Measurements from ENCODE around the gene BLVRA. TPM values are rescaled to one million over a fixed set of nuclear protein-coding genes. Genes with fewer than 3 reads are reported as not detected.

BLVRA gene
- total and polyA plus RNA-seq, 10 of the 15 experiments (the other 5 are each of a cell fraction or from before 2014, with no cell fraction given) = 63.3 to 198 (median 102) TPM

- no peak for TF ChIP-seq SMARCA5 (IDR thresholded peaks at IDR 0.05)
- TF ChIP-seq IRF4 (IDR thresholded peaks at IDR 0.05; ENCODE audit: low read depth, low read length) = no peak
- TF ChIP-seq SMAD5 (IDR thresholded peaks at IDR 0.05; ENCODE audit: low read depth) = no peak
Measured at GRCh38 chr7:43781726-43782607, 23.5 kb downstream of the BLVRA start (continued).

DNA sequence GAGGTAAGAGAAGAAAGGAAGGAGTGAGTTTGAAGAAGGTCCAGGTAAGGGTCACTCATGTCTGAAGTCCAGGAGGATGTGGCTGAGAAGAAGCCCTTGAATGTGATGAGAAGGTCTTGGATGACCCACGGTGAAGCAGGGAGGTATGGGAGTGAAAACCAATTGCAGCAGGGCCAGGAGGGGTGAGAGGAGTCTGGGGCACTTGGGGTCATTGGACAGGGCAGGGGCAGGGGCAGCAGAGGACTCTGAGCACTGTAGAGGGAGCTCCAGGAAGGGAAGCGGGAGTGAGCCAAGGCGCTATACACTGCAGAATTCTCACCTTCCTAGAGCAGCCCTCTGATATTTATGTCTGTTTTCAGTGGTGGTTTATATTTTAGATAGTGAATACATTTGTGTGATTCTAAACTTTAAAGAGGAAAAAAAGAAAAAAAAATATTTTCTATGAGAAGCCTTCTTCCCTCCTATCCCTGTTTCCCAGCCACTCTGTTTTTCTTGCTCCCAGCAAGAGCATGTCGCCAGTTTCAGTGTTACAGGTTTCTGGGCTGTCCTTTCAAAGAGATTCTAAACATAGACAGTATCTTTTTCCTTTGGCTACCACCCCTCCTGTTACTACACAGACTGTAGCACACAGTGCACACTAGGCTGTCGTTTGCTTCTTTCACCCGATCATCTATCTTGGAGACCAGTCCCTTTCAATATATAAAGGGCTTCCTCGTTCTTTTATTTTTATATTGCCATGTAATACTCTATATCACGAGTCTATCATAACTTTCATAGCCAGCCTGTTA, 24.5 kb downstream of the BLVRA start:
- intact Hi-C loops (cut with micrococcal nuclease; ENCODE audit: unreplicated experiment) (no loop called here), in situ Hi-C loops (cut with MboI) (no loop called here)
- H3K4me2 ChIP-seq (ENCODE audit: control insufficient read depth, insufficient read depth) = no peak overlapping the region
- H2AFZ ChIP-seq (ENCODE audit: control insufficient read depth, low read depth, low read length) = no peak overlapping the region
- no peaks in the 10 kb centered on the region for H3K9me3 ChIP-seq (replicated peaks; ENCODE audit: control insufficient read depth, insufficient read depth, low read length)
- FAIRE-seq (no peak), DNase-seq (ENCODE audit: low read depth, low spot score) (no peak), ATAC-seq (no peak)
- peaks cover 3 to 7% of the 10 kb centered on the region in 2 experiments; a peak in 3 of 4 replicates for H3K36me3 ChIP-seq (ENCODE audit: control insufficient read depth in 2 of 2, insufficient read depth in 2 of 2, low read length in 1 of 2)
- ChIA-PET RAD21 (ENCODE audit: unreplicated experiment) (interaction anchor here (1.7 to 4.7 kb wide), 6 partner anchors 18 to 200 kb away, joined by 6 to 40 read pairs (median 22); partner anchors contain the start of genes BLVRA, COA1 and STK17A), CTCF (interaction anchor here (0.6 to 5.4 kb wide), 5 partner anchors 20 to 200 kb away, joined by 3 to 36 read pairs (median 5); partner anchors contain the start of gene STK17A), POLR2A (interaction anchor here (2.1 kb wide), 1 partner anchor 23 kb away, joined by 8 read pairs; no protein-coding TSS in a partner anchor), SMC1A (ENCODE audit: uncharacterized antibody, unreplicated experiment) (interaction anchor here (0.8 to 4.9 kb wide), 6 partner anchors 16 to 200 kb away, joined by 3 to 37 read pairs (median 16); partner anchors contain the start of genes COA1 and STK17A)
- 90% methylated on average over 8 of the region's 8 CpGs for WGBS (ENCODE audit: insufficient coverage, insufficient replicate concordance, low lambda C conversion rate, missing lambda C conversion rate)
- H3K9ac ChIP-seq (ENCODE audit: control insufficient read depth, insufficient read depth, low read length) = no peak overlapping the region
- no peak overlapping the region for H3K4me3 ChIP-seq
- TF ChIP-seq ZNF592 (IDR thresholded peaks at IDR 0.05) = no peak
- no peak for TF ChIP-seq ZBTB40 (IDR thresholded peaks at IDR 0.05; ENCODE audit: borderline replicate concordance)
- no peak for TF ChIP-seq LARP7 (IDR thresholded peaks at IDR 0.05)
- no peak for TF ChIP-seq GATAD2B (conservative IDR thresholded peaks at IDR 0.05; ENCODE audit: low read depth)
- no peak for TF ChIP-seq POLR2AphosphoS5 (IDR thresholded peaks at IDR 0.05; ENCODE audit: low read length)
- TF ChIP-seq MTA3 (IDR thresholded peaks at IDR 0.05; ENCODE audit: borderline replicate concordance, low read length) = no peak
- no peak for TF ChIP-seq SIX5 (IDR thresholded peaks at IDR 0.05; ENCODE audit: low read depth, low read length, severe bottlenecking)
- TF ChIP-seq DPF2 (IDR thresholded peaks at IDR 0.05) = no peak
- no peak for TF ChIP-seq NR2F1 (conservative IDR thresholded peaks at IDR 0.05)
- BruUV-seq (replicated peaks) = no TSS peak
- H3K4me1 ChIP-seq (ENCODE audit: control insufficient read depth, insufficient read depth, low read length) = peaks cover 16% of the 10 kb centered on the region
- peaks cover 3% of the 10 kb centered on the region for H3K79me2 ChIP-seq (ENCODE audit: control insufficient read depth, insufficient read depth, low read length)
- H4K20me1 ChIP-seq (ENCODE audit: control insufficient read depth, insufficient read depth) = no peaks in the 10 kb centered on the region
- no peaks in the 10 kb centered on the region for H3K27me3 ChIP-seq (replicated peaks in 1 of 2; ENCODE audit: control insufficient read depth in 2 of 2, insufficient read depth in 2 of 2, low read length in 1 of 2)
- no peak overlapping the region for H3K27ac ChIP-seq (ENCODE audit: control insufficient read depth, insufficient read depth)

Measured in GM12878 (cell line).